ENCODE data around the gene RAB39A. TPM values are rescaled to one million over a fixed set of nuclear protein-coding genes. Genes with fewer than 3 reads are reported as not detected.

The RAB39A gene
- total RNA-seq, 1 donor from 2014 or later: not detected

DNA sequence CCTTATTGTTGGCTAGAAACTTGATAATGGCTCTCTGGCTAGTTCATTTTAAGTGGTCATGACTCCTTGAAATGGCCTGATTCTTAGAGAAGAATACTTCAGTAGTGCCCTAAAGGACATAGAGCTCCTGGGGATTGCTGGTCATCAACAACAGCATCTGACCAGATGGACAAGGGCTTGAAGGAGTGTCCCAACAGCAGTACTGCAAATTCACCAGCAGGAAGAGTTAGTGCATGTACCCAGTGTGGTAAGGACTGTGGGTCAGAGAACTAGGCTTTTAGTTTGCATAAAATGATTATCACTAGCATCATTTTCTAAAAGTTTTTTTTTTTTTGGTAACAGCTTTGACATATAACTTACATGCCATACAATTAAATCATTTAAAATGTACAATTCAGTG lies 41.0 kb downstream of the RAB39A start:
- Histone ChIP-seq H3K36me3 (no peaks in the 10 kb centered on the region), H3K9me3 (no peaks in the 10 kb centered on the region), H3K27ac (no peak overlapping the region), H3K27me3 (no peaks in the 10 kb centered on the region), H3K4me3 (no peak overlapping the region), H3K4me1 (no peaks in the 10 kb centered on the region)
- TF ChIP-seq, protein P1, sequence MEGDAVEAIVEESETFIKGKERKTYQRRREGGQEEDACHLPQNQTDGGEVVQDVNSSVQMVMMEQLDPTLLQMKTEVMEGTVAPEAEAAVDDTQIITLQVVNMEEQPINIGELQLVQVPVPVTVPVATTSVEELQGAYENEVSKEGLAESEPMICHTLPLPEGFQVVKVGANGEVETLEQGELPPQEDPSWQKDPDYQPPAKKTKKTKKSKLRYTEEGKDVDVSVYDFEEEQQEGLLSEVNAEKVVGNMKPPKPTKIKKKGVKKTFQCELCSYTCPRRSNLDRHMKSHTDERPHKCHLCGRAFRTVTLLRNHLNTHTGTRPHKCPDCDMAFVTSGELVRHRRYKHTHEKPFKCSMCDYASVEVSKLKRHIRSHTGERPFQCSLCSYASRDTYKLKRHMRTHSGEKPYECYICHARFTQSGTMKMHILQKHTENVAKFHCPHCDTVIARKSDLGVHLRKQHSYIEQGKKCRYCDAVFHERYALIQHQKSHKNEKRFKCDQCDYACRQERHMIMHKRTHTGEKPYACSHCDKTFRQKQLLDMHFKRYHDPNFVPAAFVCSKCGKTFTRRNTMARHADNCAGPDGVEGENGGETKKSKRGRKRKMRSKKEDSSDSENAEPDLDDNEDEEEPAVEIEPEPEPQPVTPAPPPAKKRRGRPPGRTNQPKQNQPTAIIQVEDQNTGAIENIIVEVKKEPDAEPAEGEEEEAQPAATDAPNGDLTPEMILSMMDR (IDR thresholded peaks at IDR 0.05): no peak
- DNase-seq (ENCODE audit: low spot score in 2 of 2): no peak
- intact Hi-C loops (cut with DNase I): no loop called here

DNA sequence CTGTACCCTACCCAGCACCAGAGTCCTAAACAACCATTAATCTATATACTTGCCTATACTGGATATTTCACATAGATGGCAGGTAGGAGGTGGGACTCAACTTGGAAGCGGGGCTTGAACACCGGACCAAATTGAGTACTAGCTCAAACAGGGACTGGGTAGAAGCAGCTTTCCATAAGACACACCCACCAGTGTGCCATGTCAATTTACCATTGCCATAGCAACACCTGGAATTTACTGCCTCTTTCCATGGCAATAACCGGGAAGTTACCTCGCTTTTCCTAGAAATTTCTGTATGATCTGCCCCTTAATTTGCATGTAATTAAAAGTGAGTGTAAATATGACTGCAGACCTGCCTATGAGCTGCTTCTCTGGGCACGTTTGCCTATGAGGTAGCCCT lies 41.8 kb downstream of the RAB39A start:
- TF ChIP-seq, protein P1 (IDR thresholded peaks at IDR 0.05): no peak
- Histone ChIP-seq H3K9me3 (no peaks in the 10 kb centered on the region), H3K27ac (no peak overlapping the region), H3K4me3 (no peak overlapping the region), H3K36me3 (no peaks in the 10 kb centered on the region), H3K4me1 (no peaks in the 10 kb centered on the region), H3K27me3 (no peaks in the 10 kb centered on the region)
- no peak for DNase-seq (ENCODE audit: low spot score in 2 of 2)
- intact Hi-C loops (cut with DNase I): no loop called here

DNA sequence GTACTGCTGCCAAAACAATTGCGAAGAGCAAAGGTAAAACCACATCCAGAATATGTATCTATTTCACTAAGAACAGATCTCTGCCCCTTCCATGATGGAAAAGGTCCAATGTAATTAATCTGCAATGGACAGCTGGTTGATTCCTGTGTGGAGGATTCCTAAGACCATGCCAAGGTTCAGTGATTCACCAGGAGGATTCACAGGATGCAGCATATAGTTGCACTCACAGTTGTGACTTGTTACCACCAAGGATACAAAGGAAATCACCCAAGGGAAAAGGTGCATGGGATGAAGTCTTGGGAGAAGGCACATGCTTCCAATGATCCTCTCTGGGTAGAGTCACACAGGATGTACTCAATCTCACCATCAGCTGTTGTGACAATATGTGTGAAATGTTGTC lies 45.4 kb downstream of the RAB39A start:
- H3K4me3 ChIP-seq: no peak overlapping the region
- H3K36me3 ChIP-seq: no peaks in the 10 kb centered on the region
- no peak for DNase-seq (ENCODE audit: low spot score in 2 of 2)
- no peak overlapping the region for H3K27ac ChIP-seq
- no peaks in the 10 kb centered on the region for H3K4me1 ChIP-seq
- TF ChIP-seq, protein P1 (IDR thresholded peaks at IDR 0.05): no peak
- intact Hi-C loops (cut with DNase I): no loop called here
- no peaks in the 10 kb centered on the region for H3K9me3 ChIP-seq
- H3K27me3 ChIP-seq: no peaks in the 10 kb centered on the region

DNA sequence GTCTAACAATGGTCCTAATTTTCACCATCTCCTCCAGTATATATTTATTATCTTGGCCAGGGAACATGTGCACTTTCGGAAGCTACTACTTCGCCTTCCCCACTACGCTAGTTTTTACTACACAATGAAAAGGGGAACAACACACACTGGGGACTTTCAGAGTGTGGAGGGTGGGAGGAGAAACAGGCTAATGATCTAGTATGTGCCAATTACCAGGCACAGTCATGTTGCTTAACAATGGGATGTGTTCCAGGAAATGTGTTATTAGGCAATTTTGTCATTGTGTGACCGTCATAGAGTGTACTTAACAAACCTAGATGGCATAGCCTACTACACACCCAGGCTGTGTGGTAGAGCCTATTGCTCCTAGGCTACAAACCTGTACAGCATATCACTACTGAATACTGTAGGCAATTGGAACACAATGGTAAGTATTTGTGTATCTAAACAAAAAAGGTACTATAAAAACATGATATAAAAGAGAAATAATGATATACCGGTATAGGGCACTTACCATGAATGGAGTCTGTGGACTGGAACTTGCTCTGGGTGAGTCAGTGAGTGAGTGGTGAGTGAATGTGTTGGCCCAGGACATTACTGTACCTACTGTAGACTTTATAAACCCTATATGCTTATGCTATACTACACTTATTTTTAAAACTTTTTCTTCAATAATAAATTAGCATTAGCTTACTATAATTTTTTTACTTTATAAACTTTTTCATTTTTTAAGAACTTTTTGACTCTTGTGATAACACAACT lies 60.3 kb downstream of the RAB39A start:
- intact Hi-C loops (cut with DNase I): no loop called here

DNA sequence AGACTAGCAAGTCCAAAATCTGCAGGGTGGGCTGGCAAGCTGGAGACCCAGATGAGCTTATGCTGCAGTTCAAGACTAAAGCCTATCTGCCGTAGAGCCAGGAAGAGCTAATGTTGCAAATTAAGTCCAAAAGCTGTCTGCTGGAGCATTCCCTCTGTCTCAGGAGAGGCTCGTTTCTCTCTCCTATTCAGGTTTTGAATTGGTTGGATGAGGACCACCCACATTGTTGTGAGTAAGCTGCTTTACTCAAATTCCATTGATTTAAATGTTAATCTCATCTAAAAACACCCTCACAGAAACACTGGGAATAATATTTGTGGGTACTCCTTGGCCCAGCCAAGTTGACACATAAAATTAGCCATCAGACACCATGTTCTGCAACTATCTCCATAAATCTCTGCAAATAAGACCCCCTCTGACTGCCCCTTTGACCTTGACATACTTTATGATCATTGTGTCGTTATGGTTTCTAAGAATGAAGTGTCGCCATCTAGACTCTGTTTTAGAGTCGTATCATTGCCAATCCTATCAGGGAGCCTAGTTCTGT lies 63.7 kb downstream of the RAB39A start:
- Histone ChIP-seq H3K27me3 (no peaks in the 10 kb centered on the region), H3K4me3 (no peak overlapping the region), H3K9me3 (no peaks in the 10 kb centered on the region), H3K36me3 (no peaks in the 10 kb centered on the region), H3K27ac (no peak overlapping the region), H3K4me1 (no peaks in the 10 kb centered on the region)
- DNase-seq (ENCODE audit: low spot score in 2 of 2): no peak
- TF ChIP-seq, protein P1 (IDR thresholded peaks at IDR 0.05): no peak
- intact Hi-C loops (cut with DNase I): no loop called here

More for the DNA sequence above, 60.3 kb downstream of the RAB39A start:
- H3K4me3 ChIP-seq: no peak overlapping the region
- TF ChIP-seq, protein P1 (IDR thresholded peaks at IDR 0.05): no peak
- no peaks in the 10 kb centered on the region for H3K27me3 ChIP-seq
- H3K36me3 ChIP-seq: no peaks in the 10 kb centered on the region
- no peak for DNase-seq (ENCODE audit: low spot score in 2 of 2)
- H3K27ac ChIP-seq: no peak overlapping the region
- no peaks in the 10 kb centered on the region for H3K9me3 ChIP-seq
- H3K4me1 ChIP-seq: no peaks in the 10 kb centered on the region
